ENCODE results near the gene SECTM1.

- TF ChIP-seq BHLHE40 (IDR thresholded peaks at IDR 0.05; ENCODE audit: borderline replicate concordance): no peak
- TF ChIP-seq ELF4 (IDR thresholded peaks at IDR 0.05): no peak
- no peak for TF ChIP-seq FOXM1 (IDR thresholded peaks at IDR 0.05; ENCODE audit: borderline replicate concordance)
- TF ChIP-seq SUZ12 (IDR thresholded peaks at IDR 0.05): no peak
- TF ChIP-seq FOXA1 (IDR thresholded peaks at IDR 0.05): no peak
- no peak for TF ChIP-seq ZNF384 (IDR thresholded peaks at IDR 0.05)
- TF ChIP-seq ARNT (IDR thresholded peaks at IDR 0.05): no peak
Observed at GRCh38 chr17:82357394-82357793, 23.8 kb upstream of the SECTM1 start.

All from HEK293T (cell line).